Stomach (tissue), 9 donors: ENCODE data around the gene LMBR1L. TPM values are rescaled to one million over a fixed set of nuclear protein-coding genes. Genes with fewer than 3 reads are reported as not detected.

Experiments
- DNase-seq, 2 donors: peaks; one replicate each; pipeline versions ENCODE4 v3.0.0 to v3.0.0-alpha.2; 2013 to 2019
- H3K27ac ChIP-seq, 5 donors: fragments of 200-600 bp in 4 of 5; sonication (generic) in 4 of 5; one replicate each; pipeline ENCODE4 v1.5.1; 2013 to 2019; ENCODE audit warnings: mild to moderate bottlenecking in 1 of 5, moderate library complexity in 1 of 5
- H3K27me3 ChIP-seq, 3 donors: fragments of 200-600 bp; sonication (generic); one replicate each; pipeline ENCODE4 v1.5.1; 2017 to 2019; ENCODE audit warnings: mixed run types in 1 of 3
- H3K36me3 ChIP-seq, 4 donors: fragments of 200-600 bp; sonication (generic); 1 replicate in 3 of 4; 2 replicates in 1 of 4; pipeline ENCODE4 v1.5.1; 2016 to 2019
- H3K4me1 ChIP-seq, 4 donors: fragments of 200-600 bp; sonication (generic); one replicate each; pipeline ENCODE4 v1.5.1; 2016 to 2019
- H3K4me3 ChIP-seq, 4 donors: fragments of 200-600 bp; sonication (generic) in 3 of 4; one replicate each; pipeline ENCODE4 v1.5.1; 2016 to 2019; ENCODE audit warnings: mild to moderate bottlenecking in 1 of 4
- H3K9me3 ChIP-seq, 4 donors: fragments of 200-600 bp; sonication (generic); one replicate each; pipeline ENCODE4 v1.5.1; 2016 to 2019
- EP300 ChIP-seq: sonication (generic); formaldehyde crosslinking; IDR thresholded peaks from one replicate; pipeline ENCODE4 v1.6.1; 2017; ENCODE audit warnings: antibody characterized with exemption
- POLR2A ChIP-seq, 4 donors: fragments of 450-650 bp; IDR thresholded peaks; one replicate each; pipeline ENCODE4 v1.6.1; 2016; ENCODE audit warnings: antibody characterized with exemption in 4 of 4, control low read depth in 2 of 4, mild to moderate bottlenecking in 1 of 4, moderate library complexity in 1 of 4
- POLR2AphosphoS5 ChIP-seq, 3 donors: sonication (generic); formaldehyde crosslinking; IDR thresholded peaks; one replicate each; pipeline ENCODE4 v1.6.1; 2016; ENCODE audit warnings: antibody characterized with exemption in 3 of 3
- WGBS, 5 donors: extraction: QIAGEN DNeasy Blood & Tissue Kit in 3 of 5; methylation state at CpG; one replicate each; pipeline versions ENCODE4 v1.1.5 to v1.1.7; 2013 to 2018; 5-methylcytosine and 5-hydroxymethylcytosine counted together
- intact Hi-C: fragments of 100-400 bp; cut with DNase I; formaldehyde crosslinking; loops from one replicate; pipeline ENCODE4 v1.15.1; 2023; ENCODE audit warnings: low total_unique reads
- polyA plus RNA-seq, 3 donors: library from polyadenylated mRNA; stranded (reverse); fragments of 200-250 nt; gene quantifications; one replicate each; pipeline ENCODE4 v1.2.3, GENCODE V29; 2013
- total RNA-seq, 5 donors: library from RNA; depleted of rRNA; stranded (reverse); fragments of >200 nt; gene quantifications; one replicate each; pipeline versions ENCODE4 v1.1.0 to v1.2.3, GENCODE V29; 2014 to 2016
- TF ChIP-seq, protein P1 (sequence below), 7 experiments: fragments of 450-650 bp in 4 of 7; fragments of 200-600 bp in 3 of 7; sonication (generic) in 3 of 7; IDR thresholded peaks; one replicate each; pipeline ENCODE4 v1.5.1; 2016 to 2019; ENCODE audit warnings: antibody characterized with exemption in 7 of 7, control low read depth in 2 of 7, mild to moderate bottlenecking in 1 of 7
- donor health status: healthy with polysubstance abuse.
- donor health status: Bipolar disorder and iron deficiency.
- donor health status: healthy.

LMBR1L gene
- total and polyA plus RNA-seq, 8 donors: 6.8 to 61.4 (median 30.1) TPM

DNA sequence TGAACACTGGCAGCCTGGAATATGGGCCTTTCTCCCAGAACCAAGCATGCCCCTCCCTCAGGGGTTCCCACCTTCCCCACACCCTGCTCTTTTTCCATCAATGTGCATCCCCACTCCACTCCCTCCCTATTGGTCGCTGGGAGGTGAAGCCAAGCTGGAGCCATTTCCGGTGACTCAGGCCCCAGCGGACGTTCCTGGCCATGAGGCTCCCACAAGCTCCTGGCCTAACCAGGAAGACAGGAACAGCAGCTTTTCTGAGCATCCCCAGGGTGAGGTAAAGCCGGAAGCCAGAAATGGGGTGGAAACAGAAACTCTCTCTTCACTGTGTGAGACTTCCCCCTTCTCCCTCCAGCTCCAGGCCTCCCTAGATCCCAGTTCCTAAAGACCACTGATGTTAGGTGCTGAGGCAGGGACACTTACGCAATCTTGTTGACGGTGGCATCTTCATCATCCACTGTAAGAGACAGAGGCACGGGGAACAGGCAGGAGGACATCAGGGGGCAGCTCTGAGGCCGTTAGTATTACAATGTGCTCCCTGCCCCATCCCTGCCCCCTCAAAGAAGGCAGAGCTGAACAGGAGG lies 5.1 kb downstream of the LMBR1L start:
- H3K27ac ChIP-seq: peak overlapping the region in 2 of 5 donors; percentile 39 to 50

DNA sequence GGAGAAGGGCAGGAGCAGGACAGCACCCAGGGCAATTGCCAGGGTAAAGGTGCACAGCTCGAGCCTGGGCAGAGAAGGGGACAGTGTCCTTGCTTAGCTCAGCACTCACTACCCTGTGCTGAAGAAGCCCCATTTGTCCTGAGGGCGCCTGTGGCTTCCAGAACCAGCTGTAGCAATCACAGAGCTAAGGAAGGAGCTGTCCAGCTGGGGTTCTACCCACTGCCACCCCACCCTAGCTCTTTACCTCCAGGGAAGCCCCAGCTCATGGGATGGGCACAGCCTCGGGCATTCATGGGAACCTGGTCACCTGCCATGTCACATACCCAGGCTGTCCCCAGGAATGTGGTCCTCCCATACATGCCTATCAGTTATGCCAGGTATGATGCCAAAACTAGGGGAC lies 5.8 kb downstream of the LMBR1L start:
- Histone ChIP-seq H3K4me1 (peaks cover 28 to 57% (median 50%) of the 10 kb centered on the region in 4 donors), H3K27ac (no peak overlapping the region), H3K27me3 (no peaks in the 10 kb centered on the region), H3K9me3 (no peaks in the 10 kb centered on the region), H3K36me3 (peaks cover 57 to 75% (median 72%) of the 10 kb centered on the region in 4 donors), H3K4me3 (no peak overlapping the region)
- intact Hi-C loops: no loop called here
- 75 to 78% (median 78%) methylated on average over 3 of the region's 3 CpGs; no CpG with 5 or more reads in 1 of the 5 donors for WGBS, 5 donors
- DNase-seq: no peak
- no peak for TF ChIP-seq EP300
- TF ChIP-seq POLR2A (IDR thresholded peaks at IDR 0.05): no peak
- TF ChIP-seq, protein P1, sequence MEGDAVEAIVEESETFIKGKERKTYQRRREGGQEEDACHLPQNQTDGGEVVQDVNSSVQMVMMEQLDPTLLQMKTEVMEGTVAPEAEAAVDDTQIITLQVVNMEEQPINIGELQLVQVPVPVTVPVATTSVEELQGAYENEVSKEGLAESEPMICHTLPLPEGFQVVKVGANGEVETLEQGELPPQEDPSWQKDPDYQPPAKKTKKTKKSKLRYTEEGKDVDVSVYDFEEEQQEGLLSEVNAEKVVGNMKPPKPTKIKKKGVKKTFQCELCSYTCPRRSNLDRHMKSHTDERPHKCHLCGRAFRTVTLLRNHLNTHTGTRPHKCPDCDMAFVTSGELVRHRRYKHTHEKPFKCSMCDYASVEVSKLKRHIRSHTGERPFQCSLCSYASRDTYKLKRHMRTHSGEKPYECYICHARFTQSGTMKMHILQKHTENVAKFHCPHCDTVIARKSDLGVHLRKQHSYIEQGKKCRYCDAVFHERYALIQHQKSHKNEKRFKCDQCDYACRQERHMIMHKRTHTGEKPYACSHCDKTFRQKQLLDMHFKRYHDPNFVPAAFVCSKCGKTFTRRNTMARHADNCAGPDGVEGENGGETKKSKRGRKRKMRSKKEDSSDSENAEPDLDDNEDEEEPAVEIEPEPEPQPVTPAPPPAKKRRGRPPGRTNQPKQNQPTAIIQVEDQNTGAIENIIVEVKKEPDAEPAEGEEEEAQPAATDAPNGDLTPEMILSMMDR (IDR thresholded peaks at IDR 0.05): no peak
- TF ChIP-seq POLR2AphosphoS5 (IDR thresholded peaks at IDR 0.05): no peak

More for the DNA sequence above, 5.1 kb downstream of the LMBR1L start:
- Histone ChIP-seq H3K9me3 (no peaks in the 10 kb centered on the region), H3K4me3 (no peak overlapping the region), H3K36me3 (peaks cover 49 to 67% (median 65%) of the 10 kb centered on the region in 4 donors), H3K27me3 (no peaks in the 10 kb centered on the region), H3K4me1 (peaks cover 28 to 58% (median 50%) of the 10 kb centered on the region in 4 donors)
- no peak for DNase-seq
- intact Hi-C loops: no loop called here
- WGBS, 5 donors: 76 to 87% (median 82%) methylated on average over 9 of the region's 9 CpGs
- TF ChIP-seq POLR2AphosphoS5 (IDR thresholded peaks at IDR 0.05) (no peak), EP300 (no peak), POLR2A (IDR thresholded peaks at IDR 0.05) (no peak)
- TF ChIP-seq, protein P1 (IDR thresholded peaks at IDR 0.05): no peak

DNA sequence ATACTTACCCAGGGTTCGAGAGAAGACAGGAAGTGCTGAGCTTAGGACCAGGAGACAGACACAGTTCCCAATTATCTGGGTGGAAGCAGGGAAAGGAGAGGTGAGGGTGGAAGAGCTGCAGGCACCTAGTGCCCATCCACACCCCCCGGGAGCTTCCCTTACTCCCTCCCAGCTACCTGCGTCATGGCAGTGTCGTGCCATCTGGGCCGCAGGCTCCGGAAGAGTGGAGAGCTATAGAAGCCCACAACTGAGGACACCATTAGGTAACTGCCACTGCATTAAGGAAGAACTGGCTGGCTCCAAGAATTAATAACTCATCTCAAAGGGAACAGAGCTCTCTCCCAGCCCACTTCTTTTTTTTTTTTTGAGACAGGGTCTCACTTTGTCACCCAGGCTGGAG lies 10.3 kb downstream of the LMBR1L start:
- Histone ChIP-seq H3K9me3 (no peaks in the 10 kb centered on the region), H3K27ac (no peak overlapping the region), H3K27me3 (no peaks in the 10 kb centered on the region), H3K4me3 (no peak overlapping the region), H3K4me1 (peaks cover 0 to 12% (median 12%) of the 10 kb centered on the region in 4 donors), H3K36me3 (peaks cover 71 to 90% (median 89%) of the 10 kb centered on the region in 4 donors)
- intact Hi-C loops: no loop called here
- no peak for DNase-seq
- TF ChIP-seq, protein P1 (IDR thresholded peaks at IDR 0.05): no peak
- no peak for TF ChIP-seq POLR2AphosphoS5 (IDR thresholded peaks at IDR 0.05)
- 93 to 97% (median 96%) methylated on average over 6 of the region's 6 CpGs for WGBS, 5 donors

DNA sequence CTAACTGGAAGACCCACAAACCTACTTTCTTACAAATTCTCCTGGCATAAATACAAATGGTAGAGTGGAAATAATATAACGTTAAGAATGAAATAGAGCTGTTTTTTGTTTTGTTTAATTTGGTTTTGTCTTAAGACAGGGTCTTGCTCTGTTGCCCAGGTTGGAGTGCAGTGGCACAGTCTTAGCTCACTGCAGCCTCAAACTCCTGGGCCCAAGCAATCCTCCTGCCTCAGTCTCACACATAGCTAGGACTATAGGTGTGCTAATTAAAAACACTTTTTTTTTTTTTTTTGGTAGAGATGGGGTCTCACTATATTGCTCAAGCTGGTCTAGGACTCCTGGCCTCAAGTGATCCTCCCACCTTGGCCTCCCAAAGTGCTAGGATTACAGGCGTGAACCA lies 11.9 kb downstream of the LMBR1L start:
- no peaks in the 10 kb centered on the region for H3K9me3 ChIP-seq
- WGBS, 5 donors: 87 to 96% (median 92%) methylated on average over 2 of the region's 2 CpGs
- intact Hi-C loops: no loop called here

More for the DNA sequence above, 11.9 kb downstream of the LMBR1L start:
- Histone ChIP-seq H3K27me3 (peaks cover 7 to 16% (median 12%) of the 10 kb centered on the region in 3 donors), H3K4me3 (no peak overlapping the region), H3K36me3 (peaks cover 58 to 73% (median 72%) of the 10 kb centered on the region in 4 donors), H3K4me1 (peaks cover 9 to 15% (median 13%) of the 10 kb centered on the region in 4 donors), H3K27ac (no peak overlapping the region)
- DNase-seq: no peak
- TF ChIP-seq EP300: no peak
- TF ChIP-seq, protein P1 (IDR thresholded peaks at IDR 0.05): no peak
- no peak for TF ChIP-seq POLR2A (IDR thresholded peaks at IDR 0.05)
- no peak for TF ChIP-seq POLR2AphosphoS5 (IDR thresholded peaks at IDR 0.05)
